GM19025 (cell line): ENCODE data around the gene KCNV2.

Experiments
- ATAC-seq: cut with Tn5 transposase; IDR thresholded peaks from one replicate; pipeline ENCODE4 v1.9.1; 2021; ENCODE audit warnings: mild to moderate bottlenecking, low read depth, moderate library complexity; ENCODE audit not compliant: unreplicated experiment

The KCNV2 gene

DNA sequence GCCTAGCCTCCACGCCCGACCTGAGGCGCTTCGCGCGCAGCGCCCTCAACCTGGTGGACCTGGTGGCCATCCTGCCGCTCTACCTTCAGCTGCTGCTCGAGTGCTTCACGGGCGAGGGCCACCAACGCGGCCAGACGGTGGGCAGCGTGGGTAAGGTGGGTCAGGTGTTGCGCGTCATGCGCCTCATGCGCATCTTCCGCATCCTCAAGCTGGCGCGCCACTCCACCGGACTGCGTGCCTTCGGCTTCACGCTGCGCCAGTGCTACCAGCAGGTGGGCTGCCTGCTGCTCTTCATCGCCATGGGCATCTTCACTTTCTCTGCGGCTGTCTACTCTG is 1.4 kb downstream of the KCNV2 start:
- no peak for ATAC-seq

GRCh38 chr9:2720179-2720654 is 2.9 kb downstream of the KCNV2 start:
- no peak for ATAC-seq

DNA sequence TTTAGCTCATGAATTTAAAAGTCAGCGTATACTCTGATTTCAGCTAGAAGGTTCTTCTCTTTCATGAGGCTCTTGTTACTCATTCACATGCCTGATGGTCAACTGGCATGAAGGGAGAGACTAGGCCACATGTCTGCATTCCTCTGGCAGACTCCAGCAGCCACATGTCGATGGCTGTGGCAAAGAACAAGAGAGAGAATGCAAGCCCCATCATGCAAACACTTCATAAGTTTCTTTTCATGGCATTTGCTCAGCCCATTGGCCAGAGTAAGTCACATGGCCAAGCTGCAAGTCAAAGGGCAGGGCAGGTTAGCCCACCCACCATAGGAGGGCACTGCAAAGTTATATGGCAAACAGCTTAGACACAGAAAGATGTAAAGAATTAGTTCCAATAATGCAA is 5.4 kb downstream of the KCNV2 start:
- no peak for ATAC-seq

GRCh38 chr9:2723376-2724065 is 6.2 kb downstream of the KCNV2 start:
- ATAC-seq: no peak

- no peak for ATAC-seq
Measured at GRCh38 chr9:2725126-2725525, 7.8 kb downstream of the KCNV2 start.

GRCh38 chr9:2725898-2726649 is 8.8 kb downstream of the KCNV2 start:
- no peak for ATAC-seq

DNA sequence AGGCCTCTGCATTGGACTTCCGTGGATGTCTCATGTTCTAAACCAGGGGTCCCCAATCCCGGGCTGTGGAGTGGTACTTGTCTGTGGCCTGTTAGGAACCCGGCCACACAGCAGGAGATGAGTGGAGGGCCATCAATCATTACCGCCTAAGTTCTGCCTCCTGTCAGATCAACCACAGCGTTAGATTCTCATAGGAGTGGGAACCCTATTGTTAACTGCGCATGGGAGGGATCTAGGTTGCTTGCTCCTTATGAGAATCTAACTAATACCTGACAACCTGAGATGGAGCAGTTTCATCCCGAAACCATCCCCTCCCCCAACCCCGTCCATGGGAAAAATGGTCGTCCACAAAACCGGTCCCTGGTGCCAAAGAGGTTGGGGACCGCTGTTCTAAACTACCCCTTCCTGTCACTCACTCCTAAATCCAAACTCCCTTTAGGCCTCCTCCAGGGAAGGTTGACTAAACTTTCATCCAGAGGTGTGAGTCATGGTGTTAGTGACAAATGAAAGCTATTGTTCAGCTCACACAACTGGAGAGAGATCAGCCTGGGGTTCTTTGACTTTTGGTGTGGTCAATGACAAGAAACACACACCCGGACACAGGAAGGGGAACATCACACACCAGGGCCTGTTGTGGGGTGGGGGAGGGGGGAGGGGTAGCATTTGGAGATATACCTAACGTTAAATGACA is 9.5 kb downstream of the KCNV2 start:
- ATAC-seq: no peak

DNA sequence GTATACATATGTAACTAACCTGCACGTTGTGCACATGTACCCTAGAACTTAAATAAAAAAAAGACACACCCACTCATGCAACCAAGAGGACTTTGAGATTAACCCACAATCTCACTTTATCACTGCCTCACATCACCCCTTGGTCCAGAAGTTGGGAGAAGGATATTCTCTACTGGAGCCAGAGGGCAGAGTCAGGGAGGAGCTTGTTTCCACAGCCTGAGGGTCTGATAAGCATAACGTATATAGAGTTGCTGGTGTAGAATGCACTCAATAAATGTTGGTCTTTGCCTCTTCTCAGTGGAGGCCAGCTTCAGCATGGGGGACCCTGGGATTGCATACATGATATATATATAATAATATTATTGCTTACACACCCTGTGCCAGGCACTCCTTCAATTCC is 10.1 kb downstream of the KCNV2 start:
- no peak for ATAC-seq

DNA sequence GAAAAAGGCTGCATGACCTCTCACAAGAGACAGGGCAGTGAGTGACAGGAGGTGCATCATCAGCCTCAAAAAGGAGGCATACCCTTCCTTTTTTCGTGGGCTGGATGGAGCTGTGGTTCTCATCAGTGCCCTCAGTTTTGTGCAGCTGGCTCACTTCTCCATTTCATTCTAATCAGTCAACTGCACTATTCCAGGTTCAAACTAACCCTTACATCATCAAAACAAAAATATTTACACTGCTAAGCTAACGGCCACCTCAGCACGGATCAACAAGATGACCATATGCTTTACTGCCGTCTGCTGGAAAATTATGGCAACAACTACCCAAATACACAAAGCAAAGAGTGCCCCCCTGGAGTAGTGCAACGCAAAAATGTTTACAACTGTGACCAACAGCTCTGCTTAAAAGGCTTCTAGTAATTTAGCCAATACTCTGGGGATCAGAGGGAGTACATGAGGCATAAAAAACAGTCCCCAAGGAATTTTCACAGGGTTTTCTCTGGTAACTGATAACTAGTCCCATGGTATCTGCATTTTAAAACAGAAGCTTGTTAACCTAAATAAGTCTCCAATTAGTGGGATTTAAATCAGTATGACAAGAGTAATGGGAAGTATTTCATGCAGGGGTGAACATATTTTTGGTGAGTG is 10.8 kb downstream of the KCNV2 start:
- peak; percentile 70 for ATAC-seq

- no peak for ATAC-seq
Measured at GRCh38 chr9:2729003-2729402, 11.7 kb downstream of the KCNV2 start.

GRCh38 chr9:2729721-2730120 is 12.4 kb downstream of the KCNV2 start:
- no peak for ATAC-seq

GRCh38 chr9:2730971-2731370 is 13.7 kb downstream of the KCNV2 start:
- no peak for ATAC-seq

DNA sequence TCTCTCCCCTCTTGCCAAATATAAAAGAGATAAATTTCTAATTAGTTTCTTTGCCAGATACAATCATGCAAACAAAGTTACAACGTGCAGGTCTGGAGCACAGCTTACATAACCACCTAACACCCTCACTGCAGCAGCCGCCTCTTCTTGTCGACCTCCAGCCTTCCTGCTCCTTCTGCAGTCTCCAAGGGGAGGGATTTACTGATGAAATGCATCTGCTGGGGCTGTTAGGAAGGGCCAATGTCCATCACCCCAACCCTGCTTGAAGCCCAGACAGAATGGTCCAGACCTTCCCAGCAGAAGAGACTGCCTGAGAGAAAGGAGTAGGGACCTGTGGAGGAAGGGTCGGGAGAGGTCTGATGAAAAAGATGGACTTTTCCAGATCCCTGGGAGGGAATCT is 15.2 kb downstream of the KCNV2 start:
- ATAC-seq: no peak

- ATAC-seq: no peak
Measured at GRCh38 chr9:2740616-2741015, 23.3 kb downstream of the KCNV2 start.

DNA sequence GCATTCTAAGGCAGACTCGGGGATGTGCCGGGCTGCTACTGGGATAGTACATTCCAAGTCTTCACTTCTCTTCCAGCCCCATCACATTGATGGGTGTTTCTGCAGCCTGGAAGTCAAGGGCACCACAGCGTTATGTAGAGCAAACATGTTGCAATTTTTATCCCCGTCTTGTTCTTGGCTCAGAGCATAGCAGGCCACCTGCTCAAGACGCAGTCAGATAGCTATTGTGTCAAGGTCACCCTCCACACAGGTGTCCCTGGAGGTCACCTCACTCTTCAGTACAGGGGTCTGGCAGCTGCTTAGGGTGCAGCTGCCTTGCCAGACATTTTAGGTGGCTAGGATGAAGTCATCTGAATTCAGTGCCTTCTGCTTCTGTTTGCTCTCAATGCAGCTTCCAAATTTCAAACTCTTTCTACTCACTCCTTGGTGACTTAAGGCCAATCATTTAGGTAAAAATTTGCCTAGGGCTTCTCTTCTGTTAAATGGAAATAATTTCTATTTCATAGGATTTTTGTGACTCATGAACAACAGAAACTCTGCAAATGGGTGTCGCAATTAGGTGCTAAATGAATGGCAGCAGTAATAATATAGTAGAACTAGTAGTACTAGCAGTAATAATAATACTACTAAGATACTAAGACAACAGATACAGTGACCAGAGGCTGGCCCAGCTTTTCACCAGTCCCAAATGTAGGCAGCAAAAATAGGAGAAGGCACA is 24.3 kb downstream of the KCNV2 start:
- ATAC-seq: no peak

DNA sequence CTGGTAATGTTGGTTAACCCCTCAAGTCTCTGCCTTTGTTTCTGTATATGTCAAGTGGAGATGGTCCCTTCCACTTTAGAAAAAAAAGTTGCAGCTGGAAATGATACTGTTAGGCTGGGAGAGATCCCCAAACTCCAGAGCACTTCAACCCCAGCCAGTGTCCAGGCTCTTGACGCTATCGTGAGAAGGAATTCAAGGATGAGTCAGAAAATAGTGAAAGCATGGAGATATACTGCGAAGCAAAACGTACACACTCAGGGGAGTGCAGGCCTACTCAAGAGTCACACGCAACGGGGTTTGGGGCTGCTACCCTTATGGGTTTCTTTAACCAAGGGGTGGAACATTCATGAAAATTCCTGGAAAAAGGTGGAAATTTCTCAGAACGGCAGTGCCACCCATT is 24.9 kb downstream of the KCNV2 start:
- ATAC-seq: no peak

DNA sequence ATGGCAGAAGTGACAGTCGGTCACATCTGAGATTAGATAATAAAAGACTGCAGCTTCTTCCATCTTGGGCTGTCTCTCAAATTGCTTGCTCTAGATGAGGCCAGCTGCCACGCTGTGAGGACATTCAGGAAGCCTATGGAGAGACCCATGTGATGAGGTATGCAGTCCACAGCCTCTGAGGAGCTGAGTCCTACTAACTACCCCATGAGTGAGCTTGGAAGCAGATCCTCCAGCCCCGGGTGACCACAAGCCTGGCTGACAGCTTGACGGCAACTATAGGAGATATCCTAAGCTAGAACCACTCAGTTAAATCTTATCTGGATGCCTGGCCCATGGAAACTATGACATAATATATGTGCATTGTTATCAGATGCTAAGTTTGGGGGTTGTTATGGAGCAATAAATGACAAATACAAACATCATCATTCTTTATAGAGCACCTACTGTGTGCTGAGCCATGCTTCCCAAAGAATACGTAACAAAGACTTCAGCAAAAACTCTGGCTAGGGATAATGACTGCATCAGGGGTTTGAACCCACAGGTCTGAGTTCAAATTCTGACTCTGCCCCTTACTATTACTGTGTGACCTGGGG is 26.7 kb downstream of the KCNV2 start:
- no peak for ATAC-seq

- ATAC-seq: no peak
Measured at GRCh38 chr9:2745560-2746380, 28.5 kb downstream of the KCNV2 start.

- ATAC-seq: no peak
Measured at GRCh38 chr9:2749485-2749884, 32.2 kb downstream of the KCNV2 start.
